HepG2 (cell line): ENCODE data around the gene AQP9. TPM values are rescaled to one million over a fixed set of nuclear protein-coding genes. Genes with fewer than 3 reads are reported as not detected.

ENCODE experiments used
- ATAC-seq: fragments of 200-7000 bp; cut with Tn5 transposase; 3 replicates; pipeline ENCODE4 v1.9.1; 2020; ENCODE audit warnings: mild to moderate bottlenecking, moderate library complexity
- BruUV-seq: library from RNA; stranded (reverse); fragments of 400-500 nt; replicated peaks from 2 replicates; lab custom pipeline; 2021; lab: Mats Ljungman, UMichigan
- CTCF ChIA-PET: fragments of 300-600 bp; formaldehyde crosslinking; extraction: SDS; loops from one replicate; lab custom pipeline; 2021; ENCODE audit warnings: low total read pairs, inconsistent platforms, low intra/inter-chr PET ratio; lab: Yijun Ruan, JAX
- POLR2A ChIA-PET: fragments of 350-600 bp; sonication (Branson Sonifier 250); formaldehyde crosslinking; loops from one replicate; lab custom pipeline; 2020; ENCODE audit warnings: antibody characterized with exemption, inconsistent platforms; lab: Yijun Ruan, JAX
- DNase-seq: peaks from one replicate; pipeline ENCODE4 v3.0.0-alpha.2; 2015; ENCODE audit warnings: low spot score
- FAIRE-seq: peaks from 3 replicates; lab custom pipeline; 2011; peaks lifted over from hg19 to GRCh38; lab: Jason Lieb, UNC
- H2AFZ ChIP-seq: one replicate; pipeline ENCODE4 v1.6.1; 2011; ENCODE audit warnings: low read length, inconsistent platforms
- H3K27ac ChIP-seq: fragments of 300-600 bp; 3 replicates; pipeline ENCODE4 v1.8.0; 2011; ENCODE audit warnings: mixed run types, mild to moderate bottlenecking, mixed read lengths, low read length, inconsistent platforms; ENCODE audit not compliant: insufficient read depth; ENCODE audit errors: extremely low read length
- H3K27me3 ChIP-seq, 2 experiments: fragments of 200-600 bp in 1 of 2; 2 replicates in 1 of 2; 3 replicates in 1 of 2; pipeline versions ENCODE4 v1.6.0 to v1.8.0; 2011; ENCODE audit warnings: low read length in 2 of 2, mild to moderate bottlenecking in 2 of 2, moderate library complexity in 2 of 2, inconsistent platforms in 1 of 2; ENCODE audit not compliant: insufficient read depth in 2 of 2, control insufficient read depth in 1 of 2
- H3K36me3 ChIP-seq, 2 experiments: fragments of 200-600 bp in 1 of 2; replicated peaks in 1 of 2; 2 replicates in 1 of 2; 3 replicates in 1 of 2; pipeline versions ENCODE4 v1.5.1 to v1.8.0; 2011; ENCODE audit warnings: low read length in 2 of 2, inconsistent platforms in 1 of 2; ENCODE audit not compliant: insufficient read depth in 2 of 2, control insufficient read depth in 1 of 2
- H3K4me1 ChIP-seq: 2 replicates; pipeline ENCODE4 v1.5.1; 2012; ENCODE audit warnings: low read length, inconsistent platforms; ENCODE audit not compliant: insufficient read depth
- H3K4me2 ChIP-seq: 2 replicates; pipeline ENCODE4 v1.6.0; 2011; ENCODE audit warnings: low read depth, low read length, inconsistent platforms
- H3K4me3 ChIP-seq, 3 experiments: fragments of 200-600 bp in 1 of 3; sonication (generic), shearing (Covaris generic) in 1 of 3; replicated peaks in 1 of 3; 2 replicates each; pipeline ENCODE4 v1.5.1; 2011 to 2016; ENCODE audit warnings: low read length in 3 of 3, inconsistent platforms in 2 of 3, low read depth in 2 of 3, mild to moderate bottlenecking in 2 of 3, control low read depth in 1 of 3, mixed read lengths in 1 of 3; ENCODE audit not compliant: insufficient read depth in 1 of 3
- H3K79me2 ChIP-seq: one replicate; pipeline ENCODE4 v1.6.1; 2011; ENCODE audit warnings: low read length, inconsistent platforms; ENCODE audit not compliant: insufficient read depth
- H3K9ac ChIP-seq: 2 replicates; pipeline ENCODE4 v1.6.0; 2011; ENCODE audit warnings: mild to moderate bottlenecking, low read depth, low read length, inconsistent platforms; ENCODE audit not compliant: insufficient read depth
- H3K9me3 ChIP-seq: 2 replicates; pipeline ENCODE4 v1.5.1; 2012; ENCODE audit warnings: mild to moderate bottlenecking, low read length
- H4K20me1 ChIP-seq: 2 replicates; pipeline ENCODE4 v1.6.0; 2011; ENCODE audit warnings: inconsistent platforms, mild to moderate bottlenecking, low read length, moderate library complexity; ENCODE audit not compliant: insufficient read depth
- CREB1 ChIP-seq, 2 experiments: fragments of 450-650 bp in 1 of 2; IDR thresholded peaks; 2 replicates each; pipeline ENCODE4 v1.6.1; 2016 to 2017; ENCODE audit warnings: control low read depth in 1 of 2, mild to moderate bottlenecking in 1 of 2, missing compliant biosample characterization in 1 of 2, missing genetic modification characterization in 1 of 2
- RNF2 ChIP-seq: fragments of 450-650 bp; conservative IDR thresholded peaks from 2 replicates; pipeline ENCODE4 v1.6.1; 2016; ENCODE audit warnings: low read depth
- ZNF235 ChIP-seq: sonication (generic); formaldehyde crosslinking; IDR thresholded peaks from 2 replicates; pipeline ENCODE4 v1.8.1; 2023; ENCODE audit warnings: mild to moderate bottlenecking, missing genetic modification reagents, borderline replicate concordance
- in situ Hi-C: cut with HindIII; loops from 2 replicates; pipeline ENCODE4 v1.10.0; 2017; ENCODE audit warnings: low pct_unique_long_range_greater_than_20kb; ENCODE audit not compliant: extremely low pct_ligation_motif_present
- intact Hi-C: fragments of 100-400 bp; cut with micrococcal nuclease; formaldehyde crosslinking; loops from one replicate; pipeline ENCODE4 v1.10.0; 2022; ENCODE audit not compliant: unreplicated experiment
- polyA plus RNA-seq, 8 experiments: library from polyadenylated mRNA; depleted of rRNA in 3 of 8; stranded (reverse) in 7 of 8; unstranded in 1 of 8; fragments of >200 nt; fragmentation: Illumina TruSeq in 4 of 8; extraction: Trizol in 4 of 8; gene quantifications; 2 replicates each; pipeline versions ENCODE4 v1.2.1 to v1.2.3, GENCODE V29; 2011 to 2016; ENCODE audit warnings: low read depth in 4 of 8, missing spikeins in 1 of 8, mixed read lengths in 1 of 8; ENCODE audit not compliant: insufficient read depth in 1 of 8
- total RNA-seq, 5 experiments: library from RNA; depleted of rRNA; stranded (reverse); fragments of >200 nt; fragmentation: Illumina TruSeq; extraction: Trizol; gene quantifications; 2 replicates each; pipeline ENCODE4 v1.2.3, GENCODE V29; 2016; ENCODE audit warnings: low read depth in 1 of 5
- TF ChIP-seq, protein P1 (sequence below): sonication (generic); formaldehyde crosslinking; IDR thresholded peaks from 2 replicates; pipeline ENCODE4 v1.4.0; 2020; ENCODE audit warnings: mild to moderate bottlenecking, missing genetic modification reagents
- TF ChIP-seq, protein P2 (sequence below): IDR thresholded peaks from 2 replicates; pipeline ENCODE4 v1.6.1; 2016; ENCODE audit warnings: missing compliant biosample characterization, missing genetic modification reagents, borderline replicate concordance
- TF ChIP-seq, protein P3 (sequence below): sonication (generic); formaldehyde crosslinking; IDR thresholded peaks from 2 replicates; pipeline ENCODE4 v1.4.0; 2020; ENCODE audit warnings: missing genetic modification reagents

The AQP9 gene
- total and polyA plus RNA-seq, 2 of the 13 experiments (the other 11 are each of a cell fraction or from before 2014, with no cell fraction given) = not detected

DNA sequence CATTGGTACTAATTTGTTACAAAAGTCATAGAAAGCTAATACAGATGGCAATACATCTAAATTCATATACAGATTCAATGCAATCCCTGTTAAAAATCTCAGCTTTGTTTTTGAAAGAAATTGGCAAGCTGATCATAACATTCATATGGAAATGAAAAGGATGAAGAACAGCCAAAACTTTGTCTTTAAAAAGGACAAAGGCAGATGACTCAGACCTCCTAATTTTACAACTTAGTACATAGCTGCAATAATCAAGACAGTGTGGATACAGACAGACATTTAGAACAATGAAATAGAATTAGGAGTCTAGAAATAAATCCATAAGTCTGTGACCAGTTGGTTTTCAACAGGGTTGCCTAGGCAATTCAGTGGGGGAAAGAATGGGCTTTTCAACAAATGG, 63.3 kb downstream of the AQP9 start:
- in situ Hi-C loops (no loop called here), intact Hi-C loops (no loop called here)
- DNase-seq (no peak), FAIRE-seq (no peak), ATAC-seq (no peak)
- TF ChIP-seq, protein P1, sequence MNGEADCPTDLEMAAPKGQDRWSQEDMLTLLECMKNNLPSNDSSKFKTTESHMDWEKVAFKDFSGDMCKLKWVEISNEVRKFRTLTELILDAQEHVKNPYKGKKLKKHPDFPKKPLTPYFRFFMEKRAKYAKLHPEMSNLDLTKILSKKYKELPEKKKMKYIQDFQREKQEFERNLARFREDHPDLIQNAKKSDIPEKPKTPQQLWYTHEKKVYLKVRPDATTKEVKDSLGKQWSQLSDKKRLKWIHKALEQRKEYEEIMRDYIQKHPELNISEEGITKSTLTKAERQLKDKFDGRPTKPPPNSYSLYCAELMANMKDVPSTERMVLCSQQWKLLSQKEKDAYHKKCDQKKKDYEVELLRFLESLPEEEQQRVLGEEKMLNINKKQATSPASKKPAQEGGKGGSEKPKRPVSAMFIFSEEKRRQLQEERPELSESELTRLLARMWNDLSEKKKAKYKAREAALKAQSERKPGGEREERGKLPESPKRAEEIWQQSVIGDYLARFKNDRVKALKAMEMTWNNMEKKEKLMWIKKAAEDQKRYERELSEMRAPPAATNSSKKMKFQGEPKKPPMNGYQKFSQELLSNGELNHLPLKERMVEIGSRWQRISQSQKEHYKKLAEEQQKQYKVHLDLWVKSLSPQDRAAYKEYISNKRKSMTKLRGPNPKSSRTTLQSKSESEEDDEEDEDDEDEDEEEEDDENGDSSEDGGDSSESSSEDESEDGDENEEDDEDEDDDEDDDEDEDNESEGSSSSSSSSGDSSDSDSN = no peak
- TF ChIP-seq CREB1 (IDR thresholded peaks at IDR 0.05) (no peak), CREB1 (CRISPR knock-in tag; IDR thresholded peaks at IDR 0.05) (no peak), ZNF235 (CRISPR knock-in tag) (no peak), RNF2 (no peak)
- TF ChIP-seq, protein P2, sequence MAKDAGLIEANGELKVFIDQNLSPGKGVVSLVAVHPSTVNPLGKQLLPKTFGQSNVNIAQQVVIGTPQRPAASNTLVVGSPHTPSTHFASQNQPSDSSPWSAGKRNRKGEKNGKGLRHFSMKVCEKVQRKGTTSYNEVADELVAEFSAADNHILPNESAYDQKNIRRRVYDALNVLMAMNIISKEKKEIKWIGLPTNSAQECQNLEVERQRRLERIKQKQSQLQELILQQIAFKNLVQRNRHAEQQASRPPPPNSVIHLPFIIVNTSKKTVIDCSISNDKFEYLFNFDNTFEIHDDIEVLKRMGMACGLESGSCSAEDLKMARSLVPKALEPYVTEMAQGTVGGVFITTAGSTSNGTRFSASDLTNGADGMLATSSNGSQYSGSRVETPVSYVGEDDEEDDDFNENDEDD = no peak
- TF ChIP-seq, protein P3, sequence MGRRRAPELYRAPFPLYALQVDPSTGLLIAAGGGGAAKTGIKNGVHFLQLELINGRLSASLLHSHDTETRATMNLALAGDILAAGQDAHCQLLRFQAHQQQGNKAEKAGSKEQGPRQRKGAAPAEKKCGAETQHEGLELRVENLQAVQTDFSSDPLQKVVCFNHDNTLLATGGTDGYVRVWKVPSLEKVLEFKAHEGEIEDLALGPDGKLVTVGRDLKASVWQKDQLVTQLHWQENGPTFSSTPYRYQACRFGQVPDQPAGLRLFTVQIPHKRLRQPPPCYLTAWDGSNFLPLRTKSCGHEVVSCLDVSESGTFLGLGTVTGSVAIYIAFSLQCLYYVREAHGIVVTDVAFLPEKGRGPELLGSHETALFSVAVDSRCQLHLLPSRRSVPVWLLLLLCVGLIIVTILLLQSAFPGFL = no peak
- H2AFZ ChIP-seq = no peak overlapping the region
- no peak overlapping the region for H3K9ac ChIP-seq
- no peak overlapping the region for H3K27ac ChIP-seq
- ChIA-PET CTCF (no interaction called here), POLR2A (no interaction called here)
- no TSS peak for BruUV-seq
- H4K20me1 ChIP-seq = no peaks in the 10 kb centered on the region
- no peaks in the 10 kb centered on the region for H3K79me2 ChIP-seq
- no peak overlapping the region for H3K4me3 ChIP-seq
- no peaks in the 10 kb centered on the region for H3K36me3 ChIP-seq
- no peaks in the 10 kb centered on the region for H3K27me3 ChIP-seq
- no peaks in the 10 kb centered on the region for H3K9me3 ChIP-seq
- H3K4me2 ChIP-seq = no peak overlapping the region
- H3K4me1 ChIP-seq = no peaks in the 10 kb centered on the region
